ENCODE measurements around the gene PDIA5. TPM values are rescaled to one million over a fixed set of nuclear protein-coding genes. Genes with fewer than 3 reads are reported as not detected.
A peak's percentile ranks its signal among the peaks of the same experiment; 100 is the strongest.

The PDIA5 gene
- total RNA-seq, 1 experiment from 2014 or later = 41.5 TPM

- TF ChIP-seq E2F5 (CRISPR knock-in tag; IDR thresholded peaks at IDR 0.05) (no peak), FOXP4 (CRISPR knock-in tag; IDR thresholded peaks at IDR 0.05) (no peak), ERG (CRISPR knock-in tag; IDR thresholded peaks at IDR 0.05) (no peak)
Observed at GRCh38 chr3:123193448-123194101, 126.8 kb downstream of the PDIA5 start (continued).

- CTCF ChIA-PET = interaction anchor here (0.8 to 2.0 kb wide), 6 partner anchors 13 to 173 kb away, joined by 3 to 4 read pairs (median 3); partner anchors contain the start of gene PDIA5
- DNase-seq (ENCODE audit: low spot score) (peak; percentile 83), ATAC-seq (peak; percentile 99)
- TF ChIP-seq ZNF425 (CRISPR knock-in tag; conservative IDR thresholded peaks at IDR 0.05) (no peak), AR (CRISPR knock-in tag; IDR thresholded peaks at IDR 0.05) (no peak), SP1 (CRISPR knock-in tag; conservative IDR thresholded peaks at IDR 0.05) (0 out of 2 replicates have a peak, but pooled peaks have one; percentile 21), CTCF (IDR thresholded peaks at IDR 0.05) (0 out of 2 replicates have a peak, but pooled peaks have one; percentile 19)
- Mint-ChIP-seq H3K27ac (peak overlapping the region; percentile 84; the same call in 1 of the 2 replicates), H3K4me3 (peak overlapping the region; percentile 34), H3K4me1 (peaks cover 20% of the 10 kb centered on the region), H3K27me3 (ENCODE audit: low read depth) (no peaks in the 10 kb centered on the region), H3K36me3 (peaks cover 4% of the 10 kb centered on the region; the same call in 1 of the 2 replicates), H3K9me3 (peaks cover 13% of the 10 kb centered on the region)
- POLR2A ChIA-PET = no interaction called here
Observed at GRCh38 chr3:123194552-123194951, 127.7 kb downstream of the PDIA5 start.

- peaks cover 13% of the 10 kb centered on the region for H3K9me3 Mint-ChIP-seq
- H3K36me3 Mint-ChIP-seq = peaks cover 4% of the 10 kb centered on the region; the same call in 1 of the 2 replicates
- no peak overlapping the region for H3K27ac Mint-ChIP-seq
- DNase-seq (ENCODE audit: low spot score) (no peak), ATAC-seq (no peak)
- CTCF ChIA-PET = interaction anchor here (1.4 kb wide), 1 partner anchor 340 kb away, joined by 3 read pairs; no protein-coding TSS in a partner anchor
- POLR2A ChIA-PET = no interaction called here
- H3K4me3 Mint-ChIP-seq = no peak overlapping the region
- H3K4me1 Mint-ChIP-seq = peaks cover 34% of the 10 kb centered on the region
- no peaks in the 10 kb centered on the region for H3K27me3 Mint-ChIP-seq (ENCODE audit: low read depth)
- no peak for TF ChIP-seq CTCF (IDR thresholded peaks at IDR 0.05)
- no peak for TF ChIP-seq ZNF423 (CRISPR knock-in tag; IDR thresholded peaks at IDR 0.05)
- TF ChIP-seq USF2 (CRISPR knock-in tag; IDR thresholded peaks at IDR 0.05) = no peak
- no peak for TF ChIP-seq CBFB (CRISPR knock-in tag; IDR thresholded peaks at IDR 0.05; ENCODE audit: low read depth)
- no peak for TF ChIP-seq AR (CRISPR knock-in tag; IDR thresholded peaks at IDR 0.05)
- TF ChIP-seq CREM (CRISPR knock-in tag; IDR thresholded peaks at IDR 0.05) = no peak
Observed at GRCh38 chr3:123198372-123198771, 131.5 kb downstream of the PDIA5 start.

Measured in WTC11 (cell line).